ENCODE results near the gene ARHGAP21. TPM values are rescaled to one million over a fixed set of nuclear protein-coding genes. Genes with fewer than 3 reads are reported as not detected.

ARHGAP21 gene
- polyA plus RNA-seq, 1 donor (not counting 4 experiments of a cell fraction or from before 2014, with no cell fraction given): 78.5 TPM

- H3K27me3 ChIP-seq (ENCODE audit: control insufficient read depth, extremely low read depth, insufficient read depth, low read length): no peaks in the 10 kb centered on the region
- no peak overlapping the region for H2AFZ ChIP-seq (ENCODE audit: control insufficient read depth, low read length)
- no peak overlapping the region for H3K4me3 ChIP-seq (ENCODE audit: control insufficient read depth in 2 of 3, extremely low read depth in 1 of 3, insufficient read depth in 2 of 3, low read depth in 1 of 3, low read length in 3 of 3)
- DNase-seq (ENCODE audit: low read depth, low spot score): no peak
- H3K9me3 ChIP-seq (ENCODE audit: control insufficient read depth, low read depth, low read length): no peaks in the 10 kb centered on the region
- dilution Hi-C loops (cut with MboI; ENCODE audit: extremely low pct_ligation_motif_present, low sequenced_read_pairs): no loop called here
- TF ChIP-seq, protein P1, sequence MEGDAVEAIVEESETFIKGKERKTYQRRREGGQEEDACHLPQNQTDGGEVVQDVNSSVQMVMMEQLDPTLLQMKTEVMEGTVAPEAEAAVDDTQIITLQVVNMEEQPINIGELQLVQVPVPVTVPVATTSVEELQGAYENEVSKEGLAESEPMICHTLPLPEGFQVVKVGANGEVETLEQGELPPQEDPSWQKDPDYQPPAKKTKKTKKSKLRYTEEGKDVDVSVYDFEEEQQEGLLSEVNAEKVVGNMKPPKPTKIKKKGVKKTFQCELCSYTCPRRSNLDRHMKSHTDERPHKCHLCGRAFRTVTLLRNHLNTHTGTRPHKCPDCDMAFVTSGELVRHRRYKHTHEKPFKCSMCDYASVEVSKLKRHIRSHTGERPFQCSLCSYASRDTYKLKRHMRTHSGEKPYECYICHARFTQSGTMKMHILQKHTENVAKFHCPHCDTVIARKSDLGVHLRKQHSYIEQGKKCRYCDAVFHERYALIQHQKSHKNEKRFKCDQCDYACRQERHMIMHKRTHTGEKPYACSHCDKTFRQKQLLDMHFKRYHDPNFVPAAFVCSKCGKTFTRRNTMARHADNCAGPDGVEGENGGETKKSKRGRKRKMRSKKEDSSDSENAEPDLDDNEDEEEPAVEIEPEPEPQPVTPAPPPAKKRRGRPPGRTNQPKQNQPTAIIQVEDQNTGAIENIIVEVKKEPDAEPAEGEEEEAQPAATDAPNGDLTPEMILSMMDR (optimal IDR thresholded peaks at IDR 0.05 in 1 of 3, IDR thresholded peaks at IDR 0.05 in 1 of 3, conservative IDR thresholded peaks at IDR 0.05 in 1 of 3; ENCODE audit: extremely low read depth in 1 of 3, insufficient read depth in 2 of 3, low read length in 3 of 3): no peak
- TF ChIP-seq EZH2 (IDR thresholded peaks at IDR 0.05; ENCODE audit: low read length): no peak
- H3K4me2 ChIP-seq (ENCODE audit: control insufficient read depth, extremely low read depth, insufficient read depth, low read depth, low read length): no peak overlapping the region
- no peaks in the 10 kb centered on the region for H3K9me1 ChIP-seq (ENCODE audit: control insufficient read depth, extremely low read depth, insufficient read depth, low read length)
- no peak overlapping the region for H3K9ac ChIP-seq (ENCODE audit: control insufficient read depth, extremely low read depth, insufficient read depth, low read length)
- H3K4me1 ChIP-seq (ENCODE audit: control insufficient read depth, extremely low read depth, insufficient read depth, low read length): no peaks in the 10 kb centered on the region
- H3K27ac ChIP-seq (ENCODE audit: control insufficient read depth, insufficient read depth, low read length): no peak overlapping the region
- no peaks in the 10 kb centered on the region for H4K20me1 ChIP-seq (ENCODE audit: control insufficient read depth, extremely low read depth, insufficient read depth, low read length)
- H3K79me2 ChIP-seq (ENCODE audit: control insufficient read depth, insufficient read depth, low read length): no peaks in the 10 kb centered on the region
- FAIRE-seq: no peak
- H3K36me3 ChIP-seq (ENCODE audit: control insufficient read depth in 2 of 2, extremely low read depth in 1 of 2, insufficient read depth in 2 of 2, low read length in 2 of 2): no peaks in the 10 kb centered on the region
Observed at GRCh38 chr10:24569828-24570657, 153.6 kb downstream of the ARHGAP21 start.

DNA sequence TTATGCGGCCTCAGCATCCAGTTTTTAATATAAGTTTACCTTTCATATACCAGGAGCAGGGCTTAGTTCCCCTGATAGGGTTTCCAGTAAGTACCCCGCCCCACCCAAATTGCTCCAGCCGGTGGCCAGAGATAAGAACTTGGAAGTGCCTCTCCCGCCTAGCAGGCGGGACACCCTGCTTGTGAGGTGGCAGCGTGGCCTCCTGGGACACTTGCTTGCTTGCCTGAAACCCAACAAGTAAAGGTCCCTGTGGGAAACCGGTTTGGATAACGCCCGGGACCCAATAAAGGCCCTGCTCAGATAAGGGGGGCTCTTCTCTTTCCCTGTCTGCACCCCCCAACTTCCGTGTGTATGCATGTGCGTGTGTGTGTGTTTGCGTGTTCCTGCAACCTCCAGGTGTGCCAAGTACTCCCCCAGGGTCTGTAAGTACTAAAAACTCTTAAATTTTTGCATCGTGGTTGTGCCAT, 154.3 kb downstream of the ARHGAP21 start:
- Histone ChIP-seq H3K4me2 (ENCODE audit: control insufficient read depth, extremely low read depth, insufficient read depth, low read depth, low read length) (no peak overlapping the region), H3K4me1 (ENCODE audit: control insufficient read depth, extremely low read depth, insufficient read depth, low read length) (no peaks in the 10 kb centered on the region), H3K36me3 (ENCODE audit: control insufficient read depth in 2 of 2, extremely low read depth in 1 of 2, insufficient read depth in 2 of 2, low read length in 2 of 2) (no peaks in the 10 kb centered on the region), H3K27ac (ENCODE audit: control insufficient read depth, insufficient read depth, low read length) (no peak overlapping the region), H3K4me3 (ENCODE audit: control insufficient read depth in 2 of 3, extremely low read depth in 1 of 3, insufficient read depth in 2 of 3, low read depth in 1 of 3, low read length in 3 of 3) (no peak overlapping the region), H3K27me3 (ENCODE audit: control insufficient read depth, extremely low read depth, insufficient read depth, low read length) (no peaks in the 10 kb centered on the region), H2AFZ (ENCODE audit: control insufficient read depth, low read length) (no peak overlapping the region), H3K79me2 (ENCODE audit: control insufficient read depth, insufficient read depth, low read length) (no peaks in the 10 kb centered on the region), H3K9me1 (ENCODE audit: control insufficient read depth, extremely low read depth, insufficient read depth, low read length) (no peaks in the 10 kb centered on the region), H4K20me1 (ENCODE audit: control insufficient read depth, extremely low read depth, insufficient read depth, low read length) (no peaks in the 10 kb centered on the region), H3K9me3 (ENCODE audit: control insufficient read depth, low read depth, low read length) (no peaks in the 10 kb centered on the region), H3K9ac (ENCODE audit: control insufficient read depth, extremely low read depth, insufficient read depth, low read length) (no peak overlapping the region)
- no peak for DNase-seq (ENCODE audit: low read depth, low spot score)
- TF ChIP-seq, protein P1 (optimal IDR thresholded peaks at IDR 0.05 in 1 of 3, IDR thresholded peaks at IDR 0.05 in 1 of 3, conservative IDR thresholded peaks at IDR 0.05 in 1 of 3; ENCODE audit: extremely low read depth in 1 of 3, insufficient read depth in 2 of 3, low read length in 3 of 3): no peak
- TF ChIP-seq EZH2 (IDR thresholded peaks at IDR 0.05; ENCODE audit: low read length): no peak
- dilution Hi-C loops (cut with MboI; ENCODE audit: extremely low pct_ligation_motif_present, low sequenced_read_pairs): no loop called here
- no peak for FAIRE-seq
